Measurements from ENCODE around the gene KLK13. TPM values are rescaled to one million over a fixed set of nuclear protein-coding genes. Genes with fewer than 3 reads are reported as not detected.

The KLK13 gene
- total and polyA plus RNA-seq, 2 of the 13 experiments (the other 11 are each of a cell fraction or from before 2014, with no cell fraction given) = 0.09 TPM; not detected in 1

- FAIRE-seq (no peak), ATAC-seq (no peak), DNase-seq (ENCODE audit: low spot score) (no peak)
- Histone ChIP-seq H3K36me3 (replicated peaks in 1 of 2; ENCODE audit: control insufficient read depth in 1 of 2, insufficient read depth in 2 of 2, low read length in 2 of 2) (no peaks in the 10 kb centered on the region), H3K4me3 (replicated peaks in 1 of 3; ENCODE audit: insufficient read depth in 1 of 3, low read depth in 2 of 3, low read length in 3 of 3) (no peak overlapping the region), H3K4me1 (ENCODE audit: insufficient read depth, low read length) (no peaks in the 10 kb centered on the region), H3K4me2 (ENCODE audit: low read depth, low read length) (no peak overlapping the region), H4K20me1 (ENCODE audit: insufficient read depth, low read length) (no peaks in the 10 kb centered on the region), H3K9ac (ENCODE audit: insufficient read depth, low read depth, low read length) (no peak overlapping the region), H3K27ac (ENCODE audit: extremely low read length, insufficient read depth, low read length) (no peak overlapping the region), H3K9me3 (ENCODE audit: low read length) (no peaks in the 10 kb centered on the region), H3K79me2 (ENCODE audit: insufficient read depth, low read length) (no peaks in the 10 kb centered on the region), H3K27me3 (ENCODE audit: control insufficient read depth in 1 of 2, insufficient read depth in 2 of 2, low read length in 2 of 2) (peaks cover 0 to 3% of the 10 kb centered on the region in 2 experiments; a peak in 1 of 5 replicates), H2AFZ (ENCODE audit: low read length) (no peak overlapping the region)
- CTCF ChIA-PET (ENCODE audit: low intra/inter-chr PET ratio, low total read pairs) = no interaction called here
- intact Hi-C loops (cut with micrococcal nuclease; ENCODE audit: unreplicated experiment) = no loop called here
- in situ Hi-C loops (cut with HindIII; ENCODE audit: extremely low pct_ligation_motif_present, low pct_unique_long_range_greater_than_20kb) = no loop called here
- TF ChIP-seq ZNF639 (CRISPR knock-in tag; conservative IDR thresholded peaks at IDR 0.05) = no peak
- TF ChIP-seq BORCS8-MEF2B (CRISPR knock-in tag; IDR thresholded peaks at IDR 0.05) = no peak
- no peak for TF ChIP-seq ZNF724P (CRISPR knock-in tag; IDR thresholded peaks at IDR 0.05; ENCODE audit: borderline replicate concordance)
- TF ChIP-seq THAP11 (CRISPR knock-in tag; IDR thresholded peaks at IDR 0.05) = no peak
- no peak for TF ChIP-seq ZNF350 (CRISPR knock-in tag; IDR thresholded peaks at IDR 0.05; ENCODE audit: borderline replicate concordance, low read depth)
- TF ChIP-seq ADNP (CRISPR knock-in tag; IDR thresholded peaks at IDR 0.05) = no peak
- TF ChIP-seq ZNF317 (CRISPR knock-in tag; IDR thresholded peaks at IDR 0.05) = no peak
- no peak for TF ChIP-seq PBX3 (CRISPR knock-in tag; IDR thresholded peaks at IDR 0.05; ENCODE audit: borderline replicate concordance)
- TF ChIP-seq ZKSCAN5 (CRISPR knock-in tag; IDR thresholded peaks at IDR 0.05) = no peak
- no peak for TF ChIP-seq ZNF75D (CRISPR knock-in tag; IDR thresholded peaks at IDR 0.05; ENCODE audit: borderline replicate concordance)
- TF ChIP-seq ZNF451 (CRISPR knock-in tag; IDR thresholded peaks at IDR 0.05) = no peak
- TF ChIP-seq CBFB (CRISPR knock-in tag; IDR thresholded peaks at IDR 0.05) = no peak
- no peak for TF ChIP-seq ATF5 (CRISPR knock-in tag; IDR thresholded peaks at IDR 0.05; ENCODE audit: low read depth)
- no peak for TF ChIP-seq ZNF230 (CRISPR knock-in tag; IDR thresholded peaks at IDR 0.05)
- no peak for TF ChIP-seq ZNF850 (CRISPR knock-in tag; conservative IDR thresholded peaks at IDR 0.05)
- no peak for TF ChIP-seq SAP130 (CRISPR knock-in tag; IDR thresholded peaks at IDR 0.05; ENCODE audit: low read depth)
- BruUV-seq (replicated peaks) = no TSS peak
- POLR2A ChIA-PET = no interaction called here
- WGBS (ENCODE audit: low lambda C conversion rate) = 52% methylated on average over 6 of the region's 6 CpGs
These were observed 24.7 kb downstream of the KLK13 start for GRCh38 chr19:51040151-51040550.
